ENCODE data around the gene VPS37C.

Gene VPS37C

GRCh38 chr11:61087426-61088119 is 73.7 kb downstream of the VPS37C start:
- no peak for DNase-seq (ENCODE audit: low read depth)
- H3K4me3 ChIP-seq (ENCODE audit: low read depth, low read length), result no peak overlapping the region

- no peak for DNase-seq (ENCODE audit: low read depth)
- no peak overlapping the region for H3K4me3 ChIP-seq (ENCODE audit: low read depth, low read length)
These were observed 77.6 kb downstream of the VPS37C start for GRCh38 chr11:61083601-61084147.

- H3K4me3 ChIP-seq (ENCODE audit: low read depth, low read length), result no peak overlapping the region
- no peak for DNase-seq (ENCODE audit: low read depth)
These were observed 78.2 kb downstream of the VPS37C start for GRCh38 chr11:61082931-61083531.

- H3K4me3 ChIP-seq (ENCODE audit: low read depth, low read length), result no peak overlapping the region
- no peak for DNase-seq (ENCODE audit: low read depth)
These were observed 79.0 kb downstream of the VPS37C start for GRCh38 chr11:61082062-61082870.

GRCh38 chr11:61080986-61081590 is 80.1 kb downstream of the VPS37C start:
- DNase-seq (ENCODE audit: low read depth), result no peak
- H3K4me3 ChIP-seq (ENCODE audit: low read depth, low read length), result no peak overlapping the region

- no peak overlapping the region for H3K4me3 ChIP-seq (ENCODE audit: low read depth, low read length)
- no peak for DNase-seq (ENCODE audit: low read depth)
These were observed 80.7 kb downstream of the VPS37C start for GRCh38 chr11:61080526-61080925.
